ENCODE results near the gene PRRC2C. TPM values are rescaled to one million over a fixed set of nuclear protein-coding genes. Genes with fewer than 3 reads are reported as not detected.

Gene PRRC2C
- total and polyA plus RNA-seq, 2 donors (not counting 1 experiment from before 2014, with no cell fraction given) = 48.5 to 50.4 TPM

DNA sequence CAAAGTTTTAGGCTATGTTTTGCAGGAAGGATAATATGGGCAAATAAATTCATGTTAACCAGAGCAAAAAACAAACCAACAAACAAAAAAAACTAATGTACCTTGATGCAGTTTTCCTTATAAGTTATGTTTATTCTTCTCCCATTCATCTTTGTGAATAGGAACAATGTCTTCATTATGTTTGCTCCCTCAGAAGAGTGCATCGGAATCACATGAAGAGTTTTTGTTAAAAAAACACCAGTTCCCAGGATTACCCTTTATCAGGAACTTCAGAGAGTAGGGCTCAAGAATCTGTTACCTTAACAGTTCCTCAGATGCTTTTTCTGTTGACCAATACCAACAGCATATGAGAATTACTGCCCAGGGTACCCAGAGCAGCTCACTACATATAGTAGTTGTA is 14.6 kb upstream of the PRRC2C start:
- DNase-seq (ENCODE audit: low read depth in 2 of 2) = no peak
- Histone ChIP-seq H3K9me3 (ENCODE audit: control insufficient read depth, insufficient read depth, low read depth, low read length) (no peaks in the 10 kb centered on the region), H3K4me1 (ENCODE audit: control insufficient read depth, extremely low read depth, insufficient read depth, low read length) (peaks cover 2% of the 10 kb centered on the region), H3K27ac (ENCODE audit: insufficient read depth, low read length) (no peak overlapping the region), H3K36me3 (ENCODE audit: control insufficient read depth, insufficient read depth, low read length) (no peaks in the 10 kb centered on the region), H3K27me3 (ENCODE audit: control insufficient read depth, insufficient read depth, low read length) (no peaks in the 10 kb centered on the region), H3K9ac (ENCODE audit: insufficient read depth, low read length) (no peak overlapping the region), H3K4me3 (replicated peaks in 1 of 4; ENCODE audit: control extremely low read depth in 1 of 4, insufficient read depth in 1 of 4, low read depth in 3 of 4, low read length in 4 of 4) (no peak overlapping the region), H4K20me1 (ENCODE audit: control insufficient read depth, extremely low read depth, insufficient read depth, low read length) (no peaks in the 10 kb centered on the region), H3K4me2 (ENCODE audit: extremely low read depth, insufficient read depth, low read length) (no peak overlapping the region), H2AFZ (ENCODE audit: low read length) (no peak overlapping the region), H3K79me2 (ENCODE audit: control insufficient read depth, insufficient read depth, low read length) (no peaks in the 10 kb centered on the region)
- no peak for TF ChIP-seq EZH2 (IDR thresholded peaks at IDR 0.05; ENCODE audit: low read length, missing control alignments)
- TF ChIP-seq, protein P1, sequence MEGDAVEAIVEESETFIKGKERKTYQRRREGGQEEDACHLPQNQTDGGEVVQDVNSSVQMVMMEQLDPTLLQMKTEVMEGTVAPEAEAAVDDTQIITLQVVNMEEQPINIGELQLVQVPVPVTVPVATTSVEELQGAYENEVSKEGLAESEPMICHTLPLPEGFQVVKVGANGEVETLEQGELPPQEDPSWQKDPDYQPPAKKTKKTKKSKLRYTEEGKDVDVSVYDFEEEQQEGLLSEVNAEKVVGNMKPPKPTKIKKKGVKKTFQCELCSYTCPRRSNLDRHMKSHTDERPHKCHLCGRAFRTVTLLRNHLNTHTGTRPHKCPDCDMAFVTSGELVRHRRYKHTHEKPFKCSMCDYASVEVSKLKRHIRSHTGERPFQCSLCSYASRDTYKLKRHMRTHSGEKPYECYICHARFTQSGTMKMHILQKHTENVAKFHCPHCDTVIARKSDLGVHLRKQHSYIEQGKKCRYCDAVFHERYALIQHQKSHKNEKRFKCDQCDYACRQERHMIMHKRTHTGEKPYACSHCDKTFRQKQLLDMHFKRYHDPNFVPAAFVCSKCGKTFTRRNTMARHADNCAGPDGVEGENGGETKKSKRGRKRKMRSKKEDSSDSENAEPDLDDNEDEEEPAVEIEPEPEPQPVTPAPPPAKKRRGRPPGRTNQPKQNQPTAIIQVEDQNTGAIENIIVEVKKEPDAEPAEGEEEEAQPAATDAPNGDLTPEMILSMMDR (conservative IDR thresholded peaks at IDR 0.05 in 1 of 2, IDR thresholded peaks at IDR 0.05 in 1 of 2; ENCODE audit: low read depth in 1 of 2, low read length in 2 of 2) = no peak

GRCh38 chr1:171472183-171472647 is 13.1 kb upstream of the PRRC2C start:
- Histone ChIP-seq H3K27ac (ENCODE audit: insufficient read depth, low read length) (no peak overlapping the region), H3K79me2 (ENCODE audit: control insufficient read depth, insufficient read depth, low read length) (no peaks in the 10 kb centered on the region), H2AFZ (ENCODE audit: low read length) (no peak overlapping the region), H3K27me3 (ENCODE audit: control insufficient read depth, insufficient read depth, low read length) (no peaks in the 10 kb centered on the region), H4K20me1 (ENCODE audit: control insufficient read depth, extremely low read depth, insufficient read depth, low read length) (no peaks in the 10 kb centered on the region), H3K4me3 (replicated peaks in 1 of 4; ENCODE audit: control extremely low read depth in 1 of 4, insufficient read depth in 1 of 4, low read depth in 3 of 4, low read length in 4 of 4) (no peak overlapping the region), H3K4me1 (ENCODE audit: control insufficient read depth, extremely low read depth, insufficient read depth, low read length) (peaks cover 2% of the 10 kb centered on the region), H3K9me3 (ENCODE audit: control insufficient read depth, insufficient read depth, low read depth, low read length) (no peaks in the 10 kb centered on the region), H3K36me3 (ENCODE audit: control insufficient read depth, insufficient read depth, low read length) (no peaks in the 10 kb centered on the region), H3K9ac (ENCODE audit: insufficient read depth, low read length) (no peak overlapping the region), H3K4me2 (ENCODE audit: extremely low read depth, insufficient read depth, low read length) (no peak overlapping the region)
- TF ChIP-seq, protein P1 (conservative IDR thresholded peaks at IDR 0.05 in 1 of 2, IDR thresholded peaks at IDR 0.05 in 1 of 2; ENCODE audit: low read depth in 1 of 2, low read length in 2 of 2) = no peak
- TF ChIP-seq EZH2 (IDR thresholded peaks at IDR 0.05; ENCODE audit: low read length, missing control alignments) = no peak
- DNase-seq (ENCODE audit: low read depth in 2 of 2) = no peak

DNA sequence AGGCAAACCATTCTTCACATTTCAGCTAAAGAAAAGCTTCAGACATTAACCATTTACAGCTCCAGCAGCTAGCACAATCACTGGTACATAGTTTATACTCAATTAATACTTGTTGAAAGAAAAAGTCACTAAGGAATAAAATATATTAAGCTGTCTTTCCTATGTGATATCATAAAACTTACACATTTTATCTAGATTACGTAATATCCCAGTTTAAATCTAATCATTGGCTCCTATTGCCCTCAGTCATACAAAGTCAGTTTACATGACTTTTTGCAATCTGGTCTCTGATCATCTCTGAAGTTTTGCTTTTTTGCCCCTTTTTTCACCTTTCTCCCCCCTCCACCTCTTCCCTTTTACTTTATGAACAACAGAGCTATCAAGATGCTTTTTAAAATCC is 8.5 kb upstream of the PRRC2C start:
- Histone ChIP-seq H3K9me3 (ENCODE audit: control insufficient read depth, insufficient read depth, low read depth, low read length) (no peaks in the 10 kb centered on the region), H3K27ac (ENCODE audit: insufficient read depth, low read length) (no peak overlapping the region), H3K4me3 (replicated peaks in 1 of 4; ENCODE audit: control extremely low read depth in 1 of 4, insufficient read depth in 1 of 4, low read depth in 3 of 4, low read length in 4 of 4) (no peak overlapping the region), H3K4me2 (ENCODE audit: extremely low read depth, insufficient read depth, low read length) (no peak overlapping the region), H4K20me1 (ENCODE audit: control insufficient read depth, extremely low read depth, insufficient read depth, low read length) (no peaks in the 10 kb centered on the region), H3K36me3 (ENCODE audit: control insufficient read depth, insufficient read depth, low read length) (no peaks in the 10 kb centered on the region), H3K9ac (ENCODE audit: insufficient read depth, low read length) (no peak overlapping the region), H3K27me3 (ENCODE audit: control insufficient read depth, insufficient read depth, low read length) (no peaks in the 10 kb centered on the region), H2AFZ (ENCODE audit: low read length) (no peak overlapping the region), H3K4me1 (ENCODE audit: control insufficient read depth, extremely low read depth, insufficient read depth, low read length) (no peaks in the 10 kb centered on the region), H3K79me2 (ENCODE audit: control insufficient read depth, insufficient read depth, low read length) (no peaks in the 10 kb centered on the region)
- TF ChIP-seq, protein P1 (conservative IDR thresholded peaks at IDR 0.05 in 1 of 2, IDR thresholded peaks at IDR 0.05 in 1 of 2; ENCODE audit: low read depth in 1 of 2, low read length in 2 of 2) = no peak
- TF ChIP-seq EZH2 (IDR thresholded peaks at IDR 0.05; ENCODE audit: low read length, missing control alignments) = no peak
- DNase-seq (ENCODE audit: low read depth in 2 of 2) = no peak

All from fibroblast of lung (primary cell).